ENCODE data around the gene EGLN1. TPM values are rescaled to one million over a fixed set of nuclear protein-coding genes. Genes with fewer than 3 reads are reported as not detected.
A peak's percentile ranks its signal among the peaks of the same experiment; 100 is the strongest.

The EGLN1 gene
- total RNA-seq, 2 donors from 2014 or later, result 40.6 to 42.7 TPM

DNA sequence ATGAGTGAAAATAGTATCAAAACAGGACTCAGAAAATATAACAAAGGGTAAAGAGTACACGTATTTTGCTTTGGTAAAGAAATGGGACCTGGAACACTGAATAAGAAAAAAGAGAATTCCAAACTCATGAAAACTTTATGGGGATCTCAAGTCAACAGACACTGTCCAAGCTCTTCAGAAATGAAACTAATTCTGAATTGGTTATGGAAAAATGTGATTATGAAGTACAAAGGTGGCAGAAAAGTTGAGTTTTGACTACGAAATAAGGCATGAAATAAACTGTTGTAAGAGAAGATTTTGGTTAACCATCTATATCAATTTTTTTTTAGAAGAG lies 8.4 kb downstream of the EGLN1 start:
- ATAC-seq (ENCODE audit: insufficient number of reproducible peaks, low FRiP score, low read depth) (no peak), DNase-seq (ENCODE audit: low spot score) (no peak)
- Histone ChIP-seq H3K27ac (peak overlapping the region in 1 of 2 donors; percentile 52), H3K9me3 (no peaks in the 10 kb centered on the region), H3K4me1 (ENCODE audit: control insufficient read depth in 1 of 2, low read depth in 2 of 2) (peaks cover 30 to 81% of the 10 kb centered on the region in 2 donors), H3K36me3 (no peaks in the 10 kb centered on the region), H3K4me3 (no peak overlapping the region), H3K27me3 (replicated peaks; ENCODE audit: insufficient read depth) (no peaks in the 10 kb centered on the region)
- TF ChIP-seq, protein P1, sequence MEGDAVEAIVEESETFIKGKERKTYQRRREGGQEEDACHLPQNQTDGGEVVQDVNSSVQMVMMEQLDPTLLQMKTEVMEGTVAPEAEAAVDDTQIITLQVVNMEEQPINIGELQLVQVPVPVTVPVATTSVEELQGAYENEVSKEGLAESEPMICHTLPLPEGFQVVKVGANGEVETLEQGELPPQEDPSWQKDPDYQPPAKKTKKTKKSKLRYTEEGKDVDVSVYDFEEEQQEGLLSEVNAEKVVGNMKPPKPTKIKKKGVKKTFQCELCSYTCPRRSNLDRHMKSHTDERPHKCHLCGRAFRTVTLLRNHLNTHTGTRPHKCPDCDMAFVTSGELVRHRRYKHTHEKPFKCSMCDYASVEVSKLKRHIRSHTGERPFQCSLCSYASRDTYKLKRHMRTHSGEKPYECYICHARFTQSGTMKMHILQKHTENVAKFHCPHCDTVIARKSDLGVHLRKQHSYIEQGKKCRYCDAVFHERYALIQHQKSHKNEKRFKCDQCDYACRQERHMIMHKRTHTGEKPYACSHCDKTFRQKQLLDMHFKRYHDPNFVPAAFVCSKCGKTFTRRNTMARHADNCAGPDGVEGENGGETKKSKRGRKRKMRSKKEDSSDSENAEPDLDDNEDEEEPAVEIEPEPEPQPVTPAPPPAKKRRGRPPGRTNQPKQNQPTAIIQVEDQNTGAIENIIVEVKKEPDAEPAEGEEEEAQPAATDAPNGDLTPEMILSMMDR (IDR thresholded peaks at IDR 0.05), result no peak

DNA sequence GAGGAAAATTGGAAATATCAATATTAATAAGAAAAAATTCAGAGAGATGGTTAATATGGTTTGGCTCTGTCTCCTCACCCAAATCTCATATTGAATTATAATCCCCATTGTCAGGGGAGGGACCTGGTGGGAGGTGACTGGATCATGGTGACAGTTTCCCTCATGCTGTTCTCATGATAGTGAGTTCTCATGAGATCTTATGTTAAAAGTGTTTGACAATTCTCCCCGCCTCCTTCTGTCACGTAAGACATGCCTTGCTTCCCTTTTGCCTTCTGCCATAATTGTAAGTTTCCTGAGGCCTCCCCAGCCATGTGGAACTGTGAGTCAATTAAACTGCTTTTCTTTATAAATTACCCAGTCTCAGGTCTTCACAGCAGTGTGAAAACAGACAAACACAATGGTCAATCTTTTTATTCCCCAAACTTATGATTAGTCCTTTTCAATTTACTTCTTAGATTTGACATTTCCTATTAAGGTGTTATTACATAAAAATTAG lies 11.0 kb downstream of the EGLN1 start:
- no peaks in the 10 kb centered on the region for H3K27me3 ChIP-seq (replicated peaks; ENCODE audit: insufficient read depth)
- DNase-seq (ENCODE audit: low spot score) (no peak), ATAC-seq (ENCODE audit: insufficient number of reproducible peaks, low FRiP score, low read depth) (no peak)
- no peak overlapping the region for H3K27ac ChIP-seq
- H3K9me3 ChIP-seq, result no peaks in the 10 kb centered on the region
- no peak overlapping the region for H3K4me3 ChIP-seq
- H3K36me3 ChIP-seq, result no peaks in the 10 kb centered on the region
- TF ChIP-seq, protein P1 (IDR thresholded peaks at IDR 0.05), result no peak
- H3K4me1 ChIP-seq (ENCODE audit: control insufficient read depth in 1 of 2, low read depth in 2 of 2), result peaks cover 23 to 71% of the 10 kb centered on the region in 2 donors

DNA sequence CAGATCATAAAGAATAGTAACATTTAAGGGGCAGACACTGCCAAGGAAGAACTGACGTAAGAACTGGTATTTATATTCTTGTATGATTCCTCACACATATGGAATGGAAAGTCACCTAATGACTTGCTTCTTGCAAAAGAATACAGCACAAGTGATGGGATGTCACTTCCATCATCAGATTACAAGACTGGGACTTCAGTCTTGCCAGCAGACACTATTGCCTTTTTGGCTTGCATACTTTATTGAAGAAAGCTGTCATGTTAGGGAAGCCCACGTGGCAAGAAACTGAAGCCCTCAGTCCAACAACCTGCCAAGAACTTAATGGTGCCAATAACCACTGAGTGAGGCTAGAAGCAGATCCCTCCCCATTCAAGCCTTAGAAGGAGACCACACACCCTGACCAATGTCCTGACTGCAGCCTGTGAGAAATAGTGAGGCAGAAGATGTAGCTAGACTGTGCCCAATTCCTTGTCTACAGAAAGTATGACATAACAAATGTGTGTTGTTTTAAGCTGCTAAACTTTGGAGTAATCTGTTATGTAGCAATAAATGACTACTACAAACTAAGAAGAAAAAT lies 12.0 kb downstream of the EGLN1 start:
- Histone ChIP-seq H3K4me1 (ENCODE audit: control insufficient read depth in 1 of 2, low read depth in 2 of 2) (peaks cover 25 to 67% of the 10 kb centered on the region in 2 donors), H3K4me3 (no peak overlapping the region), H3K27ac (no peak overlapping the region), H3K27me3 (replicated peaks; ENCODE audit: insufficient read depth) (no peaks in the 10 kb centered on the region), H3K9me3 (no peaks in the 10 kb centered on the region), H3K36me3 (no peaks in the 10 kb centered on the region)
- DNase-seq (ENCODE audit: low spot score), result no peak
- ATAC-seq (ENCODE audit: insufficient number of reproducible peaks, low FRiP score, low read depth), result no peak
- TF ChIP-seq, protein P1 (IDR thresholded peaks at IDR 0.05), result no peak

DNA sequence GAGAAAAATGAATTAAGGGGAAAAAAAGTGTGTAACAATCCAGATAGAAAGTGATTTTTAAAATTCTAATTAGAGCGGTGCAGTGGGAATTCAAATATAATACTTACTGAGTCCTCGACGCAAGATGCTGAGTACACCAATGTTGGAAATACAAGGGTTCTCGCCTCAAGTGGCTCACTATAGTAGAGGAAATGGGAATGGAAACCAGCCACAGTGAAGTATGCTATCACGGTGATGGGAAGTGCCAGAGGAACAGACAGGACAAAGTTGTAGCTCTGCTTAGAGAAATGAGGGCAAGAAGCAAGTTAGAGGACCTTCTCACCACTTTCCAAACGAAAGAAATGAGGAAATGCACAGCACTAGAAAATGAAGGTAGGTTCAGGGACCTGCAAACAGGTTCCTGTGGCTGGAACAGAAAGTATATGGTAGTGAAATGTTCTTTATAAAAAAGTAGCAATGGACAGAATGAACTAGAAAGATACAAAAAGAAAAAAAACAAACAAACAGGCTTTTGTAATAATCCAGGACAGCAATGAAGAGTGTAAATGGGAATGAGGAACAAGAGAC lies 13.5 kb downstream of the EGLN1 start:
- H3K27me3 ChIP-seq (replicated peaks; ENCODE audit: insufficient read depth), result no peaks in the 10 kb centered on the region
- no peak for ATAC-seq (ENCODE audit: insufficient number of reproducible peaks, low FRiP score, low read depth)
- peak overlapping the region; percentile 16 to 45 for H3K27ac ChIP-seq
- no peak for DNase-seq (ENCODE audit: low spot score)
- peaks cover 25 to 53% of the 10 kb centered on the region in 2 donors for H3K4me1 ChIP-seq (ENCODE audit: control insufficient read depth in 1 of 2, low read depth in 2 of 2)
- H3K4me3 ChIP-seq, result no peak overlapping the region
- TF ChIP-seq, protein P1 (IDR thresholded peaks at IDR 0.05), result no peak
- no peaks in the 10 kb centered on the region for H3K36me3 ChIP-seq
- H3K9me3 ChIP-seq, result no peaks in the 10 kb centered on the region

DNA sequence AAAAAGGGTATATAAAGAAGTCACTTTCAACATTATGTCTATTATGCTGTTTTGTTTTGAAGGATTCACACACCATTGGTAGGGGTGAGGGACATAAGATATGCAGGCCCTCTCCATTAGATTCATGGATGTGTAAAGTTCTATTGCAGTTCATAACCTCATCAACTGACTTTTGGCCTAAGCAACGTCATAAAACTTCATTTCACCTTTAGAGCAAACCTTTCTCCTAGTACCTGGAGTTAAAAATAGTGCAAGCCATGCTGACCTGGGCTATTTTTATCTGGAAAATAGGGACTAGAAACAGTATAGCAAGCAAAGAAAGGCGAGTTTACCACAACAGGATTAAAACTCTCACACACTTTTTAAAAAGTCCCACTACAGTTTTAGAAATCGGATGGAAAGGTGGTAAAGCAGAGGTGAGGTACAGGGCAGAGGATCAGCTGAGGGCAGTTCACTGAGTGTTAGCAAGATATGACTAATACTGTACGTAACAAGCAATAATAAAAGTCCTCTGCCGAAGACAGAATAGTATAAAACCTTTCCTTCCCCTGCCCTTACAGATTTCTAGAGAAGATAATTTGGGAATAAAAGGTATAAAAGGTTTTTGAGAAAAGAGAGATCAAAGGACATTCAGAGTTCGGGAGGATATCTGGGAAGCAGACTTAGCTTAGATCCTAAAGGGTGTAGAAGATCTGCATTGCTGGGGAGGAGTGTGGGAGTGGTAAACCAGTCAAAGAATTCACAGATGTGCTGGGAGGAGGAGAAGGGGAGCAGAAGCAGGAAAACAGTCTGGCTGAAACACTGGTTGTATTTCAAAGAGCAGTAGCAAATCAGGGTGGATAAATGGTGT lies 14.3 kb downstream of the EGLN1 start:
- TF ChIP-seq, protein P1 (IDR thresholded peaks at IDR 0.05), result no peak
- H3K4me1 ChIP-seq (ENCODE audit: control insufficient read depth in 1 of 2, low read depth in 2 of 2), result peaks cover 25 to 44% of the 10 kb centered on the region in 2 donors
- no peaks in the 10 kb centered on the region for H3K36me3 ChIP-seq
- ATAC-seq (ENCODE audit: insufficient number of reproducible peaks, low FRiP score, low read depth) (no peak), DNase-seq (ENCODE audit: low spot score) (no peak)
- H3K27ac ChIP-seq, result peak overlapping the region; percentile 16 to 45
- no peak overlapping the region for H3K4me3 ChIP-seq
- H3K9me3 ChIP-seq, result no peaks in the 10 kb centered on the region
- no peaks in the 10 kb centered on the region for H3K27me3 ChIP-seq (replicated peaks; ENCODE audit: insufficient read depth)

Data from thoracic aorta (tissue), 2 donors.